H9 (cell line): ENCODE measurements around the gene IL20RB. TPM values are rescaled to one million over a fixed set of nuclear protein-coding genes. Genes with fewer than 3 reads are reported as not detected.

ENCODE experiments used
- DNase-seq: peaks from one replicate; pipeline ENCODE4 v3.0.0-alpha.2; 2017
- H2AFZ ChIP-seq: one replicate; pipeline ENCODE4 v1.6.1; 2013; ENCODE audit warnings: mild to moderate bottlenecking, low read length, control low read depth, moderate library complexity
- H2AK5ac ChIP-seq: 2 replicates; pipeline ENCODE4 v1.6.1; 2013; ENCODE audit warnings: low read length, control low read depth, mixed read lengths; ENCODE audit not compliant: insufficient read length
- H2BK120ac ChIP-seq: one replicate; pipeline ENCODE4 v1.6.1; 2013; ENCODE audit warnings: low read depth, mild to moderate bottlenecking, low read length, control low read depth, inconsistent platforms; ENCODE audit not compliant: poor library complexity, severe bottlenecking
- H2BK12ac ChIP-seq: 2 replicates; pipeline ENCODE4 v1.6.1; 2013; ENCODE audit warnings: low read length, control low read depth, mixed read lengths, low read depth; ENCODE audit not compliant: insufficient read length
- H2BK15ac ChIP-seq: 2 replicates; pipeline ENCODE4 v1.6.1; 2013; ENCODE audit warnings: low read depth, low read length, control low read depth
- H2BK20ac ChIP-seq: one replicate; pipeline ENCODE4 v1.6.1; 2013; ENCODE audit warnings: low read depth, mild to moderate bottlenecking, low read length, control low read depth, inconsistent platforms; ENCODE audit not compliant: poor library complexity, severe bottlenecking
- H2BK5ac ChIP-seq: 2 replicates; pipeline ENCODE4 v1.6.1; 2013; ENCODE audit warnings: low read length, control low read depth, mixed read lengths; ENCODE audit not compliant: insufficient read length
- H3K14ac ChIP-seq: 2 replicates; pipeline ENCODE4 v1.6.1; 2013; ENCODE audit warnings: low read length, control low read depth; ENCODE audit not compliant: insufficient read depth
- H3K18ac ChIP-seq: 2 replicates; pipeline ENCODE4 v1.6.1; 2013; ENCODE audit warnings: low read depth, mild to moderate bottlenecking, mixed read lengths, low read length, control low read depth; ENCODE audit not compliant: insufficient read length
- H3K23ac ChIP-seq: 2 replicates; pipeline ENCODE4 v1.6.1; 2013; ENCODE audit warnings: low read length, control low read depth, mixed read lengths, low read depth; ENCODE audit not compliant: insufficient read length
- H3K23me2 ChIP-seq: 2 replicates; pipeline ENCODE4 v1.6.1; 2013; ENCODE audit warnings: low read depth, mild to moderate bottlenecking, mixed read lengths, low read length, control low read depth; ENCODE audit not compliant: insufficient read length, poor library complexity, severe bottlenecking
- H3K27ac ChIP-seq: 2 replicates; pipeline ENCODE4 v1.5.1; 2013; ENCODE audit warnings: low read length, control low read depth, mixed read lengths, low read depth; ENCODE audit not compliant: insufficient read length
- H3K27me3 ChIP-seq: 2 replicates; pipeline ENCODE4 v1.6.1; 2013; ENCODE audit warnings: low read length, control low read depth, inconsistent platforms; ENCODE audit not compliant: insufficient read depth
- H3K4ac ChIP-seq: 2 replicates; pipeline ENCODE4 v1.6.1; 2013; ENCODE audit warnings: low read depth, mild to moderate bottlenecking, control low read depth, inconsistent platforms, low read length, moderate library complexity
- H3K4me1 ChIP-seq: 2 replicates; pipeline ENCODE4 v1.6.1; 2013; ENCODE audit warnings: low read length, control low read depth, inconsistent platforms; ENCODE audit not compliant: insufficient read depth
- H3K4me2 ChIP-seq: 2 replicates; pipeline ENCODE4 v1.6.1; 2013; ENCODE audit warnings: low read length, control low read depth, mixed read lengths; ENCODE audit not compliant: insufficient read length, insufficient read depth
- H3K56ac ChIP-seq: 2 replicates; pipeline ENCODE4 v1.6.1; 2013; ENCODE audit warnings: low read depth, mild to moderate bottlenecking, mixed read lengths, low read length, control low read depth; ENCODE audit not compliant: insufficient read length
- H3K79me1 ChIP-seq: 2 replicates; pipeline ENCODE4 v1.6.1; 2013; ENCODE audit warnings: low read depth, mild to moderate bottlenecking, moderate library complexity, low read length, control low read depth, inconsistent platforms; ENCODE audit not compliant: insufficient read depth, poor library complexity, severe bottlenecking
- H3K79me2 ChIP-seq: 2 replicates; pipeline ENCODE4 v1.6.1; 2013; ENCODE audit warnings: low read length, control low read depth, inconsistent platforms; ENCODE audit not compliant: insufficient read depth
- H3K9ac ChIP-seq: 2 replicates; pipeline ENCODE4 v1.6.1; 2013; ENCODE audit warnings: low read length, control low read depth, mixed read lengths; ENCODE audit not compliant: insufficient read length; ENCODE audit errors: extremely low read depth
- H3K9me3 ChIP-seq: one replicate; pipeline ENCODE4 v1.6.1; 2013; ENCODE audit warnings: low read depth, low read length, inconsistent platforms; ENCODE audit not compliant: control insufficient read depth
- H3T11ph ChIP-seq: one replicate; pipeline ENCODE4 v1.6.1; 2013; ENCODE audit warnings: mild to moderate bottlenecking, low read length, control low read depth, inconsistent platforms
- H4K20me1 ChIP-seq: one replicate; pipeline ENCODE4 v1.6.1; 2013; ENCODE audit not compliant: control insufficient read depth, insufficient read length, insufficient read depth
- H4K5ac ChIP-seq: 2 replicates; pipeline ENCODE4 v1.6.1; 2013; ENCODE audit warnings: low read depth, mild to moderate bottlenecking, mixed read lengths, low read length, control low read depth; ENCODE audit not compliant: insufficient read length
- H4K8ac ChIP-seq: replicated peaks from 2 replicates; pipeline ENCODE4 v1.6.1; 2013; ENCODE audit warnings: low read length, control low read depth, mixed read lengths, low read depth; ENCODE audit not compliant: insufficient read length
- H4K91ac ChIP-seq: 2 replicates; pipeline ENCODE4 v1.6.1; 2013; ENCODE audit warnings: low read depth, mild to moderate bottlenecking, moderate library complexity, mixed read lengths, low read length, control low read depth; ENCODE audit not compliant: insufficient read length
- H3K27ac Mint-ChIP-seq, 3 experiments: 2 replicates in 2 of 3; 3 replicates in 1 of 3; pipeline ENCODE4 v1.8.0; 2020 to 2021; ENCODE audit warnings: mixed read lengths in 3 of 3, mild to moderate bottlenecking in 1 of 3, moderate library complexity in 1 of 3
- H3K27me3 Mint-ChIP-seq: 2 replicates; pipeline ENCODE4 v1.8.0; 2021; ENCODE audit warnings: low read depth, mild to moderate bottlenecking, moderate library complexity, mixed read lengths
- H3K36me3 Mint-ChIP-seq, 3 experiments: 2 replicates in 2 of 3; 3 replicates in 1 of 3; pipeline ENCODE4 v1.8.0; 2020 to 2021; ENCODE audit warnings: low read depth in 3 of 3, mixed read lengths in 3 of 3; ENCODE audit not compliant: insufficient read depth in 1 of 3
- H3K4me1 Mint-ChIP-seq, 2 experiments: 2 replicates each; pipeline ENCODE4 v1.8.0; 2020; ENCODE audit warnings: mixed read lengths in 2 of 2
- H3K4me3 Mint-ChIP-seq, 2 experiments: 2 replicates in 1 of 2; 3 replicates in 1 of 2; pipeline ENCODE4 v1.8.0; 2020 to 2021; ENCODE audit warnings: mild to moderate bottlenecking in 2 of 2, mixed read lengths in 2 of 2, moderate library complexity in 1 of 2
- H3K9me3 Mint-ChIP-seq, 2 experiments: 2 replicates in 1 of 2; 3 replicates in 1 of 2; pipeline ENCODE4 v1.8.0; 2020; ENCODE audit warnings: mild to moderate bottlenecking in 2 of 2, mixed read lengths in 2 of 2, moderate library complexity in 1 of 2
- WGBS: extraction: QIAGEN DNeasy Blood & Tissue Kit; methylation state at CpG from one replicate; pipeline ENCODE4 v1.1.7; 2013; ENCODE audit warnings: missing lambda C conversion rate, low lambda C conversion rate, mixed read lengths; ENCODE audit not compliant: insufficient read length; ENCODE audit errors: extremely low coverage; 5-methylcytosine and 5-hydroxymethylcytosine counted together
- total RNA-seq: library from RNA; stranded (reverse); gene quantifications from 2 replicates; pipeline ENCODE4 v1.2.1, GENCODE V29; 2021
- TF ChIP-seq, protein P1 (sequence below): fragments of 200-600 bp; sonication (generic); conservative IDR thresholded peaks from 3 replicates; pipeline ENCODE4 v1.8.0; 2021; ENCODE audit warnings: antibody characterized with exemption, mild to moderate bottlenecking

The IL20RB gene
- total RNA-seq, 1 experiment from 2014 or later: 1.5 TPM

GRCh38 chr3:136959599-136959998, 1.8 kb downstream of the IL20RB start:
- H3K4me3 Mint-ChIP-seq: no peak overlapping the region
- no peak overlapping the region for H2AFZ ChIP-seq
- no peak overlapping the region for H4K5ac ChIP-seq
- H3K4ac ChIP-seq: no peak overlapping the region
- H3K4me1 Mint-ChIP-seq: peaks cover 23 to 27% of the 10 kb centered on the region in 2 experiments
- peaks cover 2% of the 10 kb centered on the region; the same call in 1 of the 2 replicates for H3K4me1 ChIP-seq
- H2BK12ac ChIP-seq: no peak overlapping the region
- H3K9ac ChIP-seq: no peak overlapping the region
- no peaks in the 10 kb centered on the region for H3K27me3 Mint-ChIP-seq
- no peak overlapping the region for H3K18ac ChIP-seq
- no peak overlapping the region for H4K8ac ChIP-seq
- no peak overlapping the region for H3K23ac ChIP-seq
- H2BK120ac ChIP-seq: no peak overlapping the region
- H2BK15ac ChIP-seq: no peak overlapping the region
- no peak for DNase-seq
- H3K27ac Mint-ChIP-seq: no peak overlapping the region
- no peak overlapping the region for H3K4me2 ChIP-seq
- H3K23me2 ChIP-seq: no peaks in the 10 kb centered on the region
- no peak overlapping the region for H3T11ph ChIP-seq
- H2BK20ac ChIP-seq: no peak overlapping the region
- no peak overlapping the region for H2AK5ac ChIP-seq
- no peaks in the 10 kb centered on the region for H3K79me2 ChIP-seq
- H4K91ac ChIP-seq: no peak overlapping the region
- no peak overlapping the region for H2BK5ac ChIP-seq
- no peak overlapping the region for H3K56ac ChIP-seq
- H3K27ac ChIP-seq: no peak overlapping the region
- TF ChIP-seq, protein P1, sequence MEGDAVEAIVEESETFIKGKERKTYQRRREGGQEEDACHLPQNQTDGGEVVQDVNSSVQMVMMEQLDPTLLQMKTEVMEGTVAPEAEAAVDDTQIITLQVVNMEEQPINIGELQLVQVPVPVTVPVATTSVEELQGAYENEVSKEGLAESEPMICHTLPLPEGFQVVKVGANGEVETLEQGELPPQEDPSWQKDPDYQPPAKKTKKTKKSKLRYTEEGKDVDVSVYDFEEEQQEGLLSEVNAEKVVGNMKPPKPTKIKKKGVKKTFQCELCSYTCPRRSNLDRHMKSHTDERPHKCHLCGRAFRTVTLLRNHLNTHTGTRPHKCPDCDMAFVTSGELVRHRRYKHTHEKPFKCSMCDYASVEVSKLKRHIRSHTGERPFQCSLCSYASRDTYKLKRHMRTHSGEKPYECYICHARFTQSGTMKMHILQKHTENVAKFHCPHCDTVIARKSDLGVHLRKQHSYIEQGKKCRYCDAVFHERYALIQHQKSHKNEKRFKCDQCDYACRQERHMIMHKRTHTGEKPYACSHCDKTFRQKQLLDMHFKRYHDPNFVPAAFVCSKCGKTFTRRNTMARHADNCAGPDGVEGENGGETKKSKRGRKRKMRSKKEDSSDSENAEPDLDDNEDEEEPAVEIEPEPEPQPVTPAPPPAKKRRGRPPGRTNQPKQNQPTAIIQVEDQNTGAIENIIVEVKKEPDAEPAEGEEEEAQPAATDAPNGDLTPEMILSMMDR: no peak
- no peaks in the 10 kb centered on the region for H3K79me1 ChIP-seq
- H3K27me3 ChIP-seq: no peaks in the 10 kb centered on the region
- H3K9me3 ChIP-seq: no peaks in the 10 kb centered on the region
- no peaks in the 10 kb centered on the region for H4K20me1 ChIP-seq
- peaks cover 0 to 2% of the 10 kb centered on the region in 2 experiments; a peak in 2 of 5 replicates for H3K9me3 Mint-ChIP-seq
- H3K36me3 Mint-ChIP-seq: no peaks in the 10 kb centered on the region; a peak in 1 of 7 replicates
- no peak overlapping the region for H3K14ac ChIP-seq
- WGBS: no CpG with 5 or more reads among the region's 6 CpGs
